Occipital lobe (tissue), 2 donors: Measurements from ENCODE around the gene HLA-DRB1. TPM values are rescaled to one million over a fixed set of nuclear protein-coding genes. Genes with fewer than 3 reads are reported as not detected.
"Not testable (repeated sequence)": the region's sequence is repeated elsewhere in the genome, so short reads cannot be mapped to it uniquely, and the experiment has no call there.

Source experiments
- DNase-seq: peaks from one replicate; lab custom pipeline; 2025; lab: John Stamatoyannopoulos, UW
- total RNA-seq: library from RNA; depleted of rRNA; stranded (reverse); fragments of >200 nt; gene quantifications from one replicate; pipeline ENCODE4 v1.2.3, GENCODE V29; 2014

Gene HLA-DRB1
- 0.16 TPM for total RNA-seq

- DNase-seq, result no peak
These were observed at the start of gene HLA-DRB1 for GRCh38 chr6:32589596-32590449. Gene HLA-DRB1 (minus strand): TSS chr6:32589848. CDS start chr6:32589742, 106 bp downstream.

DNA sequence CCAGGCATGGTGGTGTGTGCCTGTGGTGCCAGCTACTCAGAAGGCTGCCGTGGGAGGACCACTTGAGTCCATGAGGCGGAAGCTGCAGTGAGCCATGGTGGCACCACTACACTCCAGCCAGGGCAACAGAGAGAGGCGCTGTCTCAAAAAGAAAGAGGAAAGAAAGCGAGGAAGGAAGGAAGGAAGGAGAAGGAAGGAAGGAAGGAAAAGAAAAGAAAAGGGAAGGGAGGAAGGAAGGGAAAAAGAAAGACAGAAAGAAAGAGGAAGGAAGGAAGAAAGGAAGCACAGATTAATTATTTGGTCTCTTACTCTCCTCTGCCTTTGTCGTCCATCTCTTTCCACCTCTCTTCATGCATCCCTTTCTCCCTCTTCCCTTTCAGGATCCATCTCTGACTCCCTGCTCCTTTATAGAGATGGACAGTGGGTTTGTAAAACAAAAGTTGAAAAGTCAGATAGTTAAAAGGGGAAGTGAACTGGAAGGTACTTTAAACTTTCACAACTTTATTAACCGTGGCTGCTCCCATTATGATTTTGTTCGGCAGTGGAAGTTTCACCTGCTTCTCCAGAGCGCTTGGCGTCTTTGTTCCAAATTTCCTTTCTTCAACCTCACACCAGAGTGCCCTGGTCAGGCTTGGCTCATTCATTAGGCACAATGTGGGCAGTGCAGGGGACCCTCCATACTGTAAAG, 49.0 kb upstream of the HLA-DRB1 start:
- DNase-seq, result no peak

DNA sequence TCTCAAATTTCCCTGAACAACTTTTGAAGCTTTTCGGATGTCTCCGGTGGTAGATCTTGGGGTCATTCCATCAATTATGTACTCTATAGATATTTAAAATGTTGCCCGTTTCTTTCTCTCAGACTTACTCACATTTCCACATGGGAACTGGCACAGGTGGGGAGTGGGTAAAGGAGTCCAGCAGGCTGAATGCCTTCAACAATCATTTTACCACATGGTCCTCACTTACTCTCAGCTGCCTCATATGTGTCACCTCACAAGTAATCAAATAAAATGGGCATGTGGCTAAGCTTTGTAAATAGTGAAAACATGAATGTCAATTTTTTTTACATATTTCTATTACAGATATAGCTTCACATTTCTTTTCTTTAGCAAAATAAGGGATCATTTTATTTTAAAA, 48.2 kb upstream of the HLA-DRB1 start:
- DNase-seq, result no peak

DNA sequence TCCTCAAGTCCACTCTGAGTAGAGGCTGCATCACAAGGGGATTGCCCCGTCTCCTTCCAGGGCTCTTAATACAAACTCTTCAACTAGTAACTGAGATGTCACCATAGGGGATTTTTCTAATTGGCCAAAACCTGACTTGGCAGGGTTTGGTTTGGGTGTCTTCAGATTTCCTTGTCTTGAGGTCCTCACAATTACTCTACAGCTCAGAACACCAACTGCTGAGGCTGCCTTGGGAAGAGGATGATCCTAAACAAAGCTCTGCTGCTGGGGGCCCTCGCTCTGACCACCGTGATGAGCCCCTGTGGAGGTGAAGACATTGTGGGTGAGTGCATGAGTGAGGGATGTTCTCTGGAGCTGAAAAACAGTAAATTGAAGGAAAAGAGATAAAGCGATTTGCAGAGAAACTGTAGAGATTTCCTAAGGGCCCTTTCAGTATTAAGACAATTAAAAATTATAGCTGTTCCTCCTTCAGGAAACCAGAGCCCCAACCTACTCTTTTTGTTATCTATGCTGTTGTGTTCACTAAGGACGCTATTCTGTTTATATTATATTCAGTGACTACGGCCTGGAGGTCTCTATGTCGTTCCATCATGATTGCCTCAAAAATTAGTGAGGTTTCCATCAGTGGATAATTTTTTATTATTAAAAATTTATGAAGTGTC, 47.7 kb upstream of the HLA-DRB1 start, which contains the start of gene HLA-DQA1:
HLA-DQA1 (plus strand) TSS at position 188 of the 662 bp plus-strand sequence; CDS start at position 241, 53 bp downstream.
- DNase-seq, result no peak

GRCh38 chr6:32635526-32636123, 46.0 kb upstream of the HLA-DRB1 start:
- DNase-seq, result no peak

DNA sequence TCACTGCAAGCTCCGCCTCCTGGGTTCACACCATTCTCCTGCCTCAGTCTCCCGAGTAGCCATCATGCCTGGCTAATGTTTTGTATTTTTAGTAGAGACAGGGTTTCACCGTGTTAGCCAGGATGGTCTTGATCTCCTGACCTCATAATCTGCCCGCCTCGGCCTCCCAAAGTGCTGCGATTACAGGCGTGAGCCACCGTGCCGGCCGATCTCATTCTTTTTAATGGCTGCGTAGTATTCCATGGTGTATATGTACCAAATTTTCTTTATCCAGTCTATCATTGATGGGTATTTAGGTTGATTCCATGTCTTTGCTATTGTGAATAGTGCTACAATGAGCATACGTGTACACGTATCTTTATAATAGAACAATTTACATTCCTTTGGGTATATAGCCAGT, 40.1 kb upstream of the HLA-DRB1 start:
- not testable (repeated sequence) for DNase-seq

DNA sequence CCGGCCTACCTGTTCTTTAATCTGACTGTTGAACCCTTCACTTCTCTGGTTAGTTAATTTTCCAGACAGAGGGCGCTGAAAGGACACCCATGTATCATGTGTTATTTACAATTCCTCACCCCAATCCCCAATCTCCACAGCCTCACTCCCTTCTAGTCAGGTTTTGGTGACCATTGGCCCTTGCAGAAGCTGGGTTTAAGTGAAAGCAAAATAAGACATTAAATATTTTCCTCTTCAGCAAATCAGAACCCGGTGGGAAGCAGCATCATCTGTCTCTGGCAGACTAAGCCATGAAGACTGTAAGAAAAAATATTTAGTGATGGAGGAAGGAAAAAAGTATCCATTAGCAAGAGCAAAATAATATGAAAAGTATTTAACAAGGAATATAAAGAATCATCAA, 38.2 kb upstream of the HLA-DRB1 start:
- DNase-seq, result no peak

DNA sequence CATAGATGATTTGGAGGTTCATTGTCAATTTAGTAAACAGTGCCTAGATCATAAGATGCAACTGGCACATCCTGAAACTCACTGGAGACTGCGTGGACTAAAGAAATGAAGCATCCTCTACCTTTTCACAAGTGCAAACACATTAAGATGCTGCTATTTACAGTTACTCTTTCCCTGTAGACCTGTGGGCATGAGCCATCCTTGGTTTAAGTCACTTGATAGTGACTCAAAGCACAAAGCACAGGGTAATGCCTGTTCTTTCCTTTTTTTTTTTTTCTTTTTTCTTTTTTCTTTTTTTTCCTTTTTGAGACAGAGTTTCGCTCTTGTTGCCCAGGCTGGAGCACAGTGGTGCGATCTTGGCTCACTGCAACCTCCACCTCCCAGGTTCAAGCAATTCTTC, 37.6 kb upstream of the HLA-DRB1 start:
- no peak for DNase-seq

- no peak for DNase-seq
These were observed 35.5 kb upstream of the HLA-DRB1 start for GRCh38 chr6:32625137-32625536.

- no peak for DNase-seq
These were observed 34.9 kb upstream of the HLA-DRB1 start for GRCh38 chr6:32624565-32624964.

- DNase-seq, result no peak
These were observed 34.0 kb upstream of the HLA-DRB1 start for GRCh38 chr6:32623693-32624092.

DNA sequence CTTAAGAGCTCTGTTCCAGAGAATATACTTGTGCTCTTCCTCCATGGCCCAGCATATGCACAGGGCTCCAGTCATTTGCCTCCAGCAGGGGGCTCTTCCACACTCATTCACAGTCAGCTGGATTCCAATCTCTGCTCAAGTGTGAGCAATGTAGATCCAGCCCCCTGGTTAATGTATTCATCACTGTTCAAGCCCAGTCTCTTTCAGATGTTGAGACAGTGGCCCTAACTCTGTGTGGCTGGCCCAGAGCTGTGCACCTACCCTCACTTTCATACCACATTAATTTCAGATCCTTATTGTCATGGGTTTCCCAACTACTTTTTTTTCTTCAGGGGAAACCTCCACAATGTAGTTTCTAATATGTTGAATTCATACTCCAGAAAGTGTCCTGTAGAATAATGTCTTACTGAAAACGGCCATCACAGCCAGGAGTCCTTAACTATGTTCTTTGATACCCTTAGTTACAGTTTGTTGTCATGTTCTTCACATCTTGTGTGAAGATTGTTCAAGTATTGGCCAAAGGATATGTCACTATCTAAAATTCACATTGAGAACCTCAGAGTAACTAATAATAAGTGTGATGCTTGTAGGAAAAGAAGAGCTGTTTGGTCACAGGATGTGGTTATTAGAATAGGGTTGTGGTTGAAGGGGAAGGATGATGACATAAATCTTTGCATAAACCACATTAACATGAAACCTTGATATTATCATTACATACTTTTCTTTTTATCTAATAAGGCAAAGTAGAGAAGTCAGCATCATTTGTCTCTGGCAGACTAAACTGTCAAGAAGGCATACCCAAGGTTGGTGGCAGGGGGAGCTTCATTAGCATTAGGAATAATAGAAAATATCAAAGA, 33.1 kb upstream of the HLA-DRB1 start:
- DNase-seq, result no peak

DNA sequence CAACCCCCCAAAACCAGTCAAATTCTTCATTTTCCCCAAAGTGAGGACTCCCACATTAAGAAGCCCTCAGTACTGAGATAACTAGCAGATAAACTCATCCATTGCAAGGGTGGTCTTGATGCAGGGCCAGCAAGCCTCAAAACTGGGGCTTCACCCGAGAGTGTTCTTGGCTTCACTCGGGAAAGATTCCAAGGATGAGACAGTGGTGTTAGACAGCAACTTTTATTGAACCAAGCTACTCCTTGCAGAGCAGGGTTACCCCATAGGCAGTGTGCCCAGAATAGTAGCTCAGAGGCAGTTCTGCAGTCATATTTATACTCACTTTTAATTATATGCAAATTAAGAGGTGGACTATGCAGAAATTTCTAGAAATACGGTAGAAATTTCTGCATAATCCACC, 31.7 kb upstream of the HLA-DRB1 start:
- DNase-seq, result no peak

GRCh38 chr6:32617751-32618150, 28.1 kb upstream of the HLA-DRB1 start:
- no peak for DNase-seq

GRCh38 chr6:32615885-32616532, 26.4 kb upstream of the HLA-DRB1 start:
- no peak for DNase-seq

DNA sequence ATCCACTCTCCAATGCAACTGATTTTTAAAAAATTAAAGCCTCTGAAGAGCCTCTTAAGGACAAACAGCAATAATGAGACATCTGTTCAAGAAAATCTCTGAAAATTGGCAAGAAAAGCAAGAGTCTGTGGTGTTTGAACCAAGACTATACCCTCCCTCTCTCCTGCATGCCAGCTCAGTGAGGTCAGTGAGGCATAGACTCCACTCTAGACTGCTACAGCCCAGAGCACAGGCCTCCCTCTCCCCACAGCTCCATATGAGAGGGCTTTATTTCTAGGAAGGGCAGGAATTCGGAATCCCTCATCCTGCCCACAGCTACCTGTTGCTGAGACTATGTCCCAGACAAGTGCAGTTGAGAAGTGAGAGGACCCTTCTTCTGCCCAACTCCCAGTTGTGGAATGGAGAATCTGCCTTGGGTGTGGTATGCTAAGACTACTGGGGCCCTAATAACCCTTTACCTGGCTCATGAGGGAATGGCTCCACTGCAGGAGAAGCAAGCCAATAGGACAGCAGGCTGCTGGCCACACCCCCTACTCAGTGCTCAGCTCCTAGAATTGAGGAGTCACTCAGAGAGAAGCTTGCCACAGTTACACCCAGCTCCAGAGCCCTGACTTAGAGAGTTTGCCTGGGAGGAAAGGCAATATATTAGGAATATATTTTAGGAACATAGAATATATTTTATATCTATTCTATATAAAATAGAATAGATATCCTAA, 24.9 kb upstream of the HLA-DRB1 start:
- no peak for DNase-seq

DNA sequence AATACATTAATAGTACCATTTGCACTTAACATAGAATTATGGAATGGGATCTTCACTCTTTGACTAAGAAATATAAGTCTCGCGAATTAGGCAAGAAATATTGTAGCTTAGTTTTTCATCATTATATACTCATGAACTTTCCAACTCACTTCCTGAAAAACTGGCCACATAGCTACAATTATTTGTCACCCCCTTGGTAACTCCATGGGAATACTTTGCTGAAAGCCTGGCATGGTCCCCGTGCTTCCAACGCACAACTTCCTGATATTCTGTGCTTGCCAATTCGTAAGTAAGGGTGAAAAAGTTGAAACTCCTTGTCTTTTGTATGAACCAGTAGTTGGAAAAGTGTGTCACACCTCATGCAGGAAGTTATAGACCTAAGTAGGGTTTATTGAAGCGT, 23.8 kb upstream of the HLA-DRB1 start:
- no peak for DNase-seq

DNA sequence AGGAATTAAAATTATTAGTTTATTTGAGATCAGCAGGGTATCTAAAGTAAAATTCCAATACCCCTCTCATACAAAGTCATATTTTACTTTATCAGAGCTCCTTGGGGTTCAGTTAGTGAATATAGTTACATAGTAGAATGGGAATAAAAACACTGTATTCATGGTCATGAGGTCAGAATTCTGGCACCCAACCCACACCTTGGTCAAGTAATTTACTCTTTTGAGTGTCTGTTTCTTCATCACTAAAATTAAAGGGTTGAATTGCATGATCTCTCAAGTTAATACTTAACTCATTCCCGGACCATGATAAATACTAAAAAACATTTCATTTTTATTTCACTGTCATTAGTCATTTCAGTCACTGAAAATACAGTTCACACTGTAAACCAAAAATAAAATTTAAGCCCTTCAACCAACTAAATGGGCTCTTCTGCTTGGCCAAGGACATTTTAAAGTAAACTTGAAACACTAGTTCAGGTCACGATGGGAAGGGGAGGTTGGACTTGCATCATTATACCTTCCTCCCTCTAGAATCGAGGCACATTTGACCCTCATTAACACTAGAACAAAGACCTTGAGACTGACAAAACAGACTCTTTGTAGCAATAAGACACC, 21.1 kb upstream of the HLA-DRB1 start:
- no peak for DNase-seq
